Rectal smooth muscle tissue (tissue), 1 donor: ENCODE measurements around the gene LSM12.
A peak's percentile ranks its signal among the peaks of the same experiment; 100 is the strongest.
"Not testable (repeated sequence)": the region's sequence is repeated elsewhere in the genome, so short reads cannot be mapped to it uniquely, and the experiment has no call there.

Source experiments
- H3K27ac ChIP-seq: one replicate; pipeline ENCODE4 v1.7.0; 2013; ENCODE audit warnings: low read depth, low read length, inconsistent platforms
- H3K27me3 ChIP-seq: one replicate; pipeline ENCODE4 v1.7.0; 2013; ENCODE audit warnings: low read length; ENCODE audit not compliant: control insufficient read depth, insufficient read depth
- H3K36me3 ChIP-seq: one replicate; pipeline ENCODE4 v1.7.0; 2013; ENCODE audit warnings: low read length; ENCODE audit not compliant: control insufficient read depth, insufficient read depth
- H3K4me1 ChIP-seq: one replicate; pipeline ENCODE4 v1.7.0; 2013; ENCODE audit warnings: low read length; ENCODE audit not compliant: control insufficient read depth, insufficient read depth
- H3K4me3 ChIP-seq: one replicate; pipeline ENCODE4 v1.7.0; 2013; ENCODE audit warnings: low read length
- H3K9ac ChIP-seq: one replicate; pipeline ENCODE4 v1.7.0; 2013; ENCODE audit warnings: low read length

LSM12 gene

GRCh38 chr17:44106801-44107200 is 40.3 kb upstream of the LSM12 start:
- H3K4me1 ChIP-seq = peaks cover 52% of the 10 kb centered on the region
- no peaks in the 10 kb centered on the region for H3K27me3 ChIP-seq
- H3K4me3 ChIP-seq = no peak overlapping the region
- no peaks in the 10 kb centered on the region for H3K36me3 ChIP-seq
- no peak overlapping the region for H3K27ac ChIP-seq
- H3K9ac ChIP-seq = no peak overlapping the region

GRCh38 chr17:44105941-44106340 is 39.5 kb upstream of the LSM12 start:
- Histone ChIP-seq H3K4me1 (peaks cover 46% of the 10 kb centered on the region), H3K36me3 (no peaks in the 10 kb centered on the region), H3K4me3 (no peak overlapping the region), H3K27me3 (no peaks in the 10 kb centered on the region), H3K27ac (no peak overlapping the region), H3K9ac (no peak overlapping the region)

DNA sequence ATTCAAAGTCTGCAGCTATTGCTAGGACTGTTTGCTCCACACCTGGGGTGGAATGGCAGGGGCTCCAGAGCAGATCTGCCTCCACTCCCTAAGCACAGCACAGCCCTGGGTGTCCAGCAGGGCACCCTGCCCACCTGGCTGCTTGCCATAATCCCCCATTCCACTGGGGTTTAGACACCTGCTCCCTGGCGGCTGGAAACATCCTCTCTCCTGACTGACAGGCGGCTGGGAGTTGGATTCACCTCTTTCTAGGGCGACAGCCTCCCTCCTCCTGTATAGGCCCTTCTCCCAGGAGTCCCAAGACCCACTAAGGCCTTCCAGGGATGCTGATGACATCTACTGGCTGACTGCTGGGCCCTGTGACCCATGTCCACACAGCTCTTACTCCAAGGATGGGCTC is 39.0 kb upstream of the LSM12 start:
- H3K27me3 ChIP-seq = no peaks in the 10 kb centered on the region
- H3K9ac ChIP-seq = no peak overlapping the region
- no peak overlapping the region for H3K4me3 ChIP-seq
- no peak overlapping the region for H3K27ac ChIP-seq
- H3K36me3 ChIP-seq = no peaks in the 10 kb centered on the region
- peaks cover 41% of the 10 kb centered on the region for H3K4me1 ChIP-seq

- Histone ChIP-seq H3K4me1 (peaks cover 20% of the 10 kb centered on the region), H3K36me3 (no peaks in the 10 kb centered on the region), H3K27me3 (no peaks in the 10 kb centered on the region), H3K27ac (no peak overlapping the region), H3K4me3 (no peak overlapping the region), H3K9ac (no peak overlapping the region)
Measured at GRCh38 chr17:44102849-44103622, 36.6 kb upstream of the LSM12 start.

GRCh38 chr17:44101858-44102257 is 35.4 kb upstream of the LSM12 start:
- peaks cover 14% of the 10 kb centered on the region for H3K4me1 ChIP-seq

DNA sequence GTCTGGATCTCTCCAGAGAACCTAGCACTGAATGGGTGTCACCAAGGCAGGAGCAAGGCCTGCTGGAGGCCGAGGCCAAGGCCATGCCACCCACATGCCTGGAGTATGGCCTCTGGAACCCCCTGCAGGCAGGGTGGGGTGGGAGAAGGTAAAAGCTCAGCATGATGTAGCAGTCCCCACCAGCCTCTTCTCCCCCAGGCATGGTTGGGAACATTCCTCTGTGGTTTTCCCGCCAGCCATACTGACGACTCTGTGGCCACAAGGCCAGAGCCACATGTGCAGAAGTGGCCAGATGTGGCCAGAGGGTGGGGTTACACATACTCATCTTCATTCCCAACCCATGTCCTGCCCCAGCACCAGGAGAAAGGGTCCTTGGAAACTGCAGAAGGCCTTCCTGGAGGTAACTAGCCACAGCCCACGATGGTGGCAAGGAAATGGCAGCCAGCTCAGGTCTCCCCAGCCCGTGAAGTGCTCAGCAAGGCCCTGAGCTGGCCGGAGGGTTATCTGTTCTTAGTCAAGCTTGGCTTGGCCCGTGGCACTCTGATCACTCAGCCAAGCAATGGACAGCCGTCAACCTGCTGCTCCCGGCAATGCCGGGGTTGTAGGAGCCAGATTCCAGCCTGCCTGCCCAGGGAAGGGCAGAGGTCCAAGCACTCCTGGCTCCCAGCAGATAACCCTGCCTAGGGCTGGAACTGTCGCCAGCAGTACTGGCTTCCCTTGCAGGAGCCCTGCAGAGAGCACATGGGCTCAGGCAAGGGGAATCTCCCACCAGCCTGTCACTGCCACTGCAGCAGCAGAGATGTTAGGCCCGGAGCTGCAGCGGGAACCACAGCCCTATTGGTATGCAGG is 30.9 kb upstream of the LSM12 start:
- H3K27ac ChIP-seq = no peak overlapping the region
- peaks cover 8% of the 10 kb centered on the region for H3K36me3 ChIP-seq
- H3K9ac ChIP-seq = no peak overlapping the region
- H3K4me1 ChIP-seq = peaks cover 7% of the 10 kb centered on the region
- H3K27me3 ChIP-seq = no peaks in the 10 kb centered on the region
- H3K4me3 ChIP-seq = no peak overlapping the region

More at GRCh38 chr17:44101858-44102257, 35.4 kb upstream of the LSM12 start:
- H3K4me3 ChIP-seq, H3K36me3 ChIP-seq, H3K27ac ChIP-seq, H3K9ac ChIP-seq, H3K27me3 ChIP-seq: not testable (repeated sequence)

DNA sequence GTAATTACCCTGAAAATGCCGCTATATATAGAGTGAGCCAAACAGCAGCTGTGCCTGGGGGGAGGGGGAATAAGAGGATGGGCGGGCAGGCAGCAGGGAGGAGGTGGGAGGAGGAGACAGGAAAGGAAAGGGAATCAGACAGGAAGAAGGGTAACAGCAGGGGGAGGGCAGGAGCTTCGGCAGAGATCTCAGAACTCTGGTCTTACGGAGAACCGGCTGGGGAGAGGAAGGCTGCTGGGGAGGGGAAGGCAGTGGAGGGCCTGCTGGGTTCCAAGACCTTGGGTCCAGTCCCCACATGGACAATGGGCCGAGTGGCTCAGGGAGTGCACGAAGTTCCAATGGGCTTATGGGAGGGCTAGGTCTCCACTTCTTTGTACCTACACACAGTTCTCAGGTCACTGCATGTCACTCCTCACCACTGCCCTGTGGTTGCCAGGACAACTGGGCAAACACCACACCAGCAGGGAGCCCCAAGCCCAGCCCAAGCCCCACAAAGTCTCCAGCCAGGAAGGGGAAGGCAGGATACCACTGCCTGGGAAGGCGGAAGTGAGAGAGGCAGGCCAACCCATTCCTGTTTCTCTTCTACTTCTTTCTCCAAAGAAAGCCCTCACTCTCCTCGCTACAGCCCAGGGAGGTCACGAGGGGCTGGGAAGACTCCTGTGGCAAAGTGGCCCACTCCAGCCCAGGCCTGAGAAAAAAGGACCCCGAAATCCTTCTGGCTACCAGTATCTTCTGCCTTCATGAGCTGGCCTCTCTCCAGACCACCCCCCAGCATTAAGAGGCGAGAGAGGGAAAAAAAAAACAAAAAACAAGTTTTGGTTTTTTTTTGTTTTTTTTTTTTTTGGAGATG is 29.4 kb upstream of the LSM12 start:
- Histone ChIP-seq H3K9ac (peak overlapping the region; percentile 1), H3K4me1 (peaks cover 7% of the 10 kb centered on the region), H3K36me3 (peaks cover 22% of the 10 kb centered on the region), H3K27me3 (no peaks in the 10 kb centered on the region), H3K27ac (peak overlapping the region; percentile 68), H3K4me3 (peak overlapping the region; percentile 40)

- H3K36me3 ChIP-seq = peaks cover 23% of the 10 kb centered on the region
- H3K9ac ChIP-seq = no peak overlapping the region
- peak overlapping the region; percentile 27 for H3K27ac ChIP-seq
- H3K27me3 ChIP-seq = no peaks in the 10 kb centered on the region
- H3K4me3 ChIP-seq = no peak overlapping the region
- H3K4me1 ChIP-seq = peaks cover 7% of the 10 kb centered on the region
Measured at GRCh38 chr17:44095388-44095646, 28.8 kb upstream of the LSM12 start.

DNA sequence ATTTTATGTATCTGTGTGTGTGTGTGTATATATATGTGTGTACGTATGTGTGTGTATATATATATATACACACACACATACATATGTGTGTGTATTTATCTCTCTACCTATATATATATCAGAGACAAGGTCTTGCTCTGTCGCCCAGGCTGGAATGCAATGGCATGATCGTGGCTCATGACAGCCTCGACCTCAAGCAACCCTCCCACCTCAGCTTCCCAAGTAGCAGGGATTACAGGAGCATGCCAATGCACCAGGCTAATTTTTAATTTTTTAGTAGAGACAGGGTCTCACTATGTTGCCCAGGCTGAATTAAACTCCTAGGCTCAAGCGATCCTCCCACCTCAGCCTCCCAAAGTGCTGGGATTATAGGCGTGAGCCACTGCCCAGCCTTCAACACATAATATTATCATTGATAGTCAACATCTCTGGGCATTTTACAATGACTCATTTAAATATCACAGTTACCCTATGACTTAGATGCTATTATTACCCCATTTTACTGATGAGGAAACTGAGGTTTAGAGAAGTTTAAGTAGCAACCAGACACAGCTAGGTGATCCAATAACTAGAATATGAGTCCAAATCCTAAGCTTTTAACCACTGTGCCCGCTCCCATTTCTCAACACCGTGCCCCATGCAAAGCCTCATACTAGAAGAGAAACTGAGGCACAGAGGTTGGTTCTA is 28.4 kb upstream of the LSM12 start:
- no peaks in the 10 kb centered on the region for H3K27me3 ChIP-seq
- H3K36me3 ChIP-seq = peaks cover 23% of the 10 kb centered on the region
- no peak overlapping the region for H3K4me3 ChIP-seq
- no peak overlapping the region for H3K9ac ChIP-seq
- peak overlapping the region; percentile 27 for H3K27ac ChIP-seq
- peaks cover 7% of the 10 kb centered on the region for H3K4me1 ChIP-seq

DNA sequence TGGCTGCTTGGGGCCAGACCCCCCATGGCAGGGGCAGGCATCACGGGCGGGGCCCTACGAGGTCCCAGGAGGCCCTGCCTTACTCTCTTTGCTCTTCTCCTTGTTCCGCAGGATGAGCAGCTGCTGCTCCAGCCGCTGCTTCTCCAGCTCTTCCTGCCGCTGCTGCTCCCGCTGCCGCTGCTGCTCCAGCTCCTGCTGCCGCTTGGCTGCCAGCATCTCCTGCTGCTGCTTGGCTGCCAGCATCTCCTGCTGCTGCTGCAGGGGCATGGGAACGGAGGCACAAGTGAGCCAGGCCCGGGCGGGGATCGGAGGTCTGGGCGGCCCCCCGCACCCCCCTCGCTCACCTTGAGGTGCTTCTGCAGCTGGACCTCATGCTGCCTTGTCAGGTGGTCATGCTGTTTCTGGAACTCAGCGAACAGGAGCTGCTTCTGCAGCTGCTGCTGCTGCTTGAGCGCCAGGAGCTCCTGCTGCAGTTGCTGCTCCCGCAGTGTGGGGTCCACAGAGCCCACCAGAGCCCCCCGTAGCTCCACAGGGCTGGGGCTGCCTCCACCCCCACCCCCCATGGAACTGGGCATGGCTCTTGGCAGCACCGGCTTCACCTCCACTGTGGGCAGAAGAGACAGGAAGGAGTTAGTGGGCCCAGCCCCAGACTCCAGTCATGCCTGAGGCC is 26.9 kb upstream of the LSM12 start:
- Histone ChIP-seq H3K4me1 (peaks cover 7% of the 10 kb centered on the region), H3K27ac (no peak overlapping the region), H3K36me3 (peaks cover 23% of the 10 kb centered on the region), H3K9ac (no peak overlapping the region), H3K27me3 (no peaks in the 10 kb centered on the region), H3K4me3 (no peak overlapping the region)

DNA sequence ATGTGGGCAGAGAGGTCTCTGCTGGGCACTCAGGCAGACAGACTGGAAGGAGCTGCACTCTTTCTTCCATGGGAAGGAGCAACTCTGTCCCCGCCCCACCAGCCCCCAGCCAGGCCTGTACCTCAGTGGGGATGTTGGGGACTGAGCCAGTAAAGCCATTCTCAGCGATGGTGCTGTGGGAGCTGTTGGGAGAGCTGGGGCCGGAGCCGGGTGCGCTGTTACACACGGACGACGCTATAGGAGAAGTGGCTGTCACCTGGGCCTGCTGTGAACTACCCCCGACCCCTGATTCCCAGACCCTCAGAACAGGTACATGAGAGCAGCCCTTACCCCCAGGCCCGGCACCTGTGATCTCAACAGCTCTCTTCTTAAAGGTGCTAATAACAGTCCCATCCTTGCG is 25.6 kb upstream of the LSM12 start:
- no peak overlapping the region for H3K9ac ChIP-seq
- H3K36me3 ChIP-seq = peaks cover 23% of the 10 kb centered on the region
- H3K4me1 ChIP-seq = peaks cover 10% of the 10 kb centered on the region
- no peak overlapping the region for H3K27ac ChIP-seq
- H3K4me3 ChIP-seq = no peak overlapping the region
- H3K27me3 ChIP-seq = no peaks in the 10 kb centered on the region
